ENCODE data around the gene CWH43.
"Not testable (repeated sequence)": the region's sequence is repeated elsewhere in the genome, so short reads cannot be mapped to it uniquely, and the experiment has no call there.

DNA sequence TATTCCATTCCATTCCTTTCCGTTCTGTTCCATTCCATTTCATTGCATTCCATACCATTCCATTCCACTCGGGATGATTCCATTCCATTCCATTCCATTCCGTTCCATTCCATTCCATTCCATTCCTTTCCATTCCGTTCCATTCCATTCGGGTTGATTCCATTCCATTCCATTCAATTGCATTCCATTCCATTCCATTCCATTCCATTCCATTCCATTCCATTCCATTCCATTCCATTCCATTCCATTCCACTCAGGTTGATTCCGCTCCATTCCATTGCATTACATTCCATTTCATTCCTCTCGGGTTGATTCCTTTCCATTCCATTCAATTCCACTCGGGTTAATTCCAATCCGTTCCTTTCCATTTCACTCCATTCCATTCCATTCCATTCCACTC lies 111.0 kb downstream of the CWH43 start:
- TF ChIP-seq POLR2A (IDR thresholded peaks at IDR 0.05) = not testable (repeated sequence)
- TF ChIP-seq, protein P1, sequence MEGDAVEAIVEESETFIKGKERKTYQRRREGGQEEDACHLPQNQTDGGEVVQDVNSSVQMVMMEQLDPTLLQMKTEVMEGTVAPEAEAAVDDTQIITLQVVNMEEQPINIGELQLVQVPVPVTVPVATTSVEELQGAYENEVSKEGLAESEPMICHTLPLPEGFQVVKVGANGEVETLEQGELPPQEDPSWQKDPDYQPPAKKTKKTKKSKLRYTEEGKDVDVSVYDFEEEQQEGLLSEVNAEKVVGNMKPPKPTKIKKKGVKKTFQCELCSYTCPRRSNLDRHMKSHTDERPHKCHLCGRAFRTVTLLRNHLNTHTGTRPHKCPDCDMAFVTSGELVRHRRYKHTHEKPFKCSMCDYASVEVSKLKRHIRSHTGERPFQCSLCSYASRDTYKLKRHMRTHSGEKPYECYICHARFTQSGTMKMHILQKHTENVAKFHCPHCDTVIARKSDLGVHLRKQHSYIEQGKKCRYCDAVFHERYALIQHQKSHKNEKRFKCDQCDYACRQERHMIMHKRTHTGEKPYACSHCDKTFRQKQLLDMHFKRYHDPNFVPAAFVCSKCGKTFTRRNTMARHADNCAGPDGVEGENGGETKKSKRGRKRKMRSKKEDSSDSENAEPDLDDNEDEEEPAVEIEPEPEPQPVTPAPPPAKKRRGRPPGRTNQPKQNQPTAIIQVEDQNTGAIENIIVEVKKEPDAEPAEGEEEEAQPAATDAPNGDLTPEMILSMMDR (IDR thresholded peaks at IDR 0.05) = not testable (repeated sequence)

Measured in uterus (tissue), 2 donors.